SKM-1 treated with dmso at 0.1 percent for 144 hours (cell line): ENCODE measurements around the gene WDR45B.

ENCODE experiments used
- DNase-seq: peaks from one replicate; lab custom pipeline; 2025; ENCODE audit not compliant: unreplicated experiment; lab: John Stamatoyannopoulos, UW

Gene WDR45B

DNA sequence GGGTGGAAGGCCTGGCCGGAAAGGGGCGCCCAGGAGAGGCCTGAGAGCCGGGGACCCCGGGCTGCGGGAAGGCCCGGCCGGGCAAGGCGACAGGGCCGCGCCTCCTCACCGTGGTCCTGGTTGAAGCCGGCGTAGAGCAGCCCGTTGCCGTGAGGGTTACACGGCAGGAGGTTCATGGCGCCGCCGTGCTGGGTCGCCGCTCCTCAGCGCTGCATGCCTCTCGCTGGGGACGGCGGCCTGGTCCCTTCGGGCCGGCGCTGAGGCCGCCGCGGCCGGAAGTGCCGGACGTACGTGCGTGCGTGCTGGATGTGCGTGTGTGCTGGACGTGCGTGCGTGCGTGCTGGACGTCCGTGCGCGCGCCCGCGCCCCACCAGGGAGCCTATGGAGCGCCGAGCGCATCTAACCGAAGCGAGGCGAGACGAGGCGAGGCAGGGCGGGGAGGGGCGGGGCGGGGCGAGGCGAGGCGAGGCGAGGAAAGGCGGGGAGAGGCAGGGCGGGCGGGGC is at the start of gene WDR45B:
Gene WDR45B, minus strand, starts transcription at position 280 of the 504 bp plus-strand sequence. Its CDS starts 104 bp downstream, at position 176.
- peak; percentile 78 for DNase-seq

DNA sequence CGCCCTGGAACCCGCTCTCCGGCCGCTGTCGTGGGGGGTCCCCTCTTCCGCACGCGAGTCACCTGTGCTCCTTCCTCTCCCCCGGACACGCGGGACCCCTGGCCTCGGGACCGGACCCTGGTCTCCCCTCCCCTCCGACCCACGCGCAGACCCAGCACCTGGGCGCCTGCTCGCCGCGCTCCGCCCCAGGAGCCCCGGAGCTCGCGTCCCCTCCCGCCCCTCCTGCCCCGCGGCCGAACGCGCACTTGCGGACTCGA is 49.5 kb upstream of the WDR45B start:
- no peak for DNase-seq

DNA sequence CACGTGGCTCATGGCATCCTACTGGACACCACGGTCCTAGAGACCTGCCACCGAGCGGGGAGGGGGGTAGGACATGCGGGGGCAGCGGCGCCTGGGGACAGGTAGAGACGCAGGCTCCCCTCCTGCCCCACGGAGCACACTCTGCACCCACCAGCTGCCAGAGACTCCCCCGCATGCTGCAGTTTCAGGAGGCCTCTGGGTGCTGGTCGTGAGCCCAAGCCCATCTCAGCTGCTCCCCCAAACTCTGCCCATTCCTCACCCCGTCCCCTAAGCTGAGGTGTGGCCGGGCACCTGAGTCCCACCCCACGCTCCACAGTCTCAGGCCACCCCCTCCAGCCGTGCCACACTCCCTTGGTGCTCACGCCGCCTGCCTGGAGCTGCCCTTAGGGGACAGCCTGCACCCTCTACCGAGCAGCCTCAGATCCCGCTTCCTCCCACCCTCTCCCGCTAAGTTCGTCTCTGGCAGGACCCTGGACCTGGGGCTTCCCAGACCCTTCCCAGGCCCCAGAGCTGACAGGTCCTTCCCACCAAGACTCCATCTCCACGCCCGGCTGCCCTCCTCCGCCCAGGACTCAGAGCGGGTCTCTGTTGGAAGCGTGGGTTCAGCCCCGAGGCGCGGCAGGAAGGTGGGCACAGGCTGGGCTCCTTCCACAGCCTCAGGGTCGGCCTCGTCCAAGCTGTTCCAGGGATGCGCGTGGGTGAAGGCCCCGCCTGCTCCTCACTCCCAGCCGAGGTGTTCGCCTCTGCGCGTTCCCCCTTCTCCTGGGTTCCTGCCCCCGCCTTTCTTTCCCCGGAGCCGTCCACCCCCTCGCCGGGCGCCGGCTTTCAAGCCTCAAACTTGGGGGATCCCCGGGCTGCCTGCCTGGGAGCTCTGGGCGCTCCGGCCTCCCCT is 48.9 kb upstream of the WDR45B start:
- no peak for DNase-seq

DNA sequence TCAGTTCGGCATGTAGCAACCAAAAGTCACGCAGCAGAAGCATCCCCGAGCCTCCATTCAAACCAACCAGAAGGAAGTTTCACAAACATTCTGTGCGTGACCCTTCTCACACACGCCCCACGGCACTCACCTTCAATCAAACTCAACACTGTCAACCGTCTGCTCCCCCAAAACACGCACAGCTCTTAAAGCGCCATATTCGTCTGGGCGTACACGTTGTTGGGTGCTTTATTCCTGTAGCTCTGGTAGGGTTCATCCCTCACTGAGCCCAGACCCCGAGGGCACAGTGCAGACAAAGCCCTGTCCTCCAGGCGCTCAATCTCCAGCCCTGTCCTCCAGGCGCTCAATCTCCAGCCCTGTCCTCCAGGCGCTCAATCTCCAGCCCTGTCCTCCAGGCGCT is 48.0 kb upstream of the WDR45B start:
- DNase-seq = no peak

DNA sequence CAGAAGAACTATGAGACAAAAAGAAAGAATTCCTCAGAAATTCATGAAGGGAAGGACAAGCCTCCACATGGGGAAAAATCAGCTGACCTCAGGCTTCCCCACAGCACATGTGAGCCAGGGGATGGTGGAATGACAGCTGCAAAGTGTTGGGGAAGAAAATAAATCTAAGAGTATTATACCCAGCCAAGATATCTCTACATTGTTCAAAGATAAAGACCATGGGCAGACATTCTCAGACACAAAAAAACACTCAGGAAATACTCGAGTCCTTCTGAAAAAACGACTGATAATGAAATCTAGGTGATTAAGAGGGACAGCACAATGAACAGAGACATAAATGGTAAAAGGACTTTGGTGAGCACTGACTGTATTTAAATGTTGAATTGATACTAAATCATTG is 46.4 kb upstream of the WDR45B start:
- no peak for DNase-seq

DNA sequence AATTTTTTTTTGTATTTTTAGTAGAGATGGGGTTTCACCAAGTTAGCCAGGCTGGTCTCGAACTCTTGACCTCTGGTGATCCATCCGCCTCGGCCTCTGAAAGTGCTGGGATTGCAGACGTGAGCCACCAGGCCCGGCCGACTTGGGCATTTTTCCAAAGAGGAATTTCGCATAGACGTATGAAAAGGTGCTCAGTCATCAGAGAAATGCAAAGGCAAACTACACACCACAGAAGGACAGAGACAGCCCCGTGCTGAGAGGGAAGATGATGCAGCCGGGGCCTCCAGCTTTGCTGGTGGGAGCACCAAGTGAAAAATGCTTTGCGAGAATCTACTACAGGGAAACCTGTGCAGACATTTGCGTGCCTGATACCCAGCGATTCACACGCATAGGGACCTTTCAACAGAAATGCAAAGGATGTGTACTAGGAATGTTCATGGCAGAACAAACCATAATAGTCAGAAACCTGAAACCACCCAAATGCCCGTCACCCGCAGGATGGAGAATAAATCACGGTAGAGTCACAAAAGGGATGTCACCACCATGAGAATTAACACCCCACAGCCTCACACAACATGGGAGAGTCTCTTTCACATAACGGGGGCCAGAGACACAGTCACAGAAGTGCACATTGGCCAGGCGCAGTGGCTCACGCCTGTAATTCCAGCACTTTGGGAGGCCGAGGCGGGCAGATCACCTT is 45.1 kb upstream of the WDR45B start:
- DNase-seq = no peak

DNA sequence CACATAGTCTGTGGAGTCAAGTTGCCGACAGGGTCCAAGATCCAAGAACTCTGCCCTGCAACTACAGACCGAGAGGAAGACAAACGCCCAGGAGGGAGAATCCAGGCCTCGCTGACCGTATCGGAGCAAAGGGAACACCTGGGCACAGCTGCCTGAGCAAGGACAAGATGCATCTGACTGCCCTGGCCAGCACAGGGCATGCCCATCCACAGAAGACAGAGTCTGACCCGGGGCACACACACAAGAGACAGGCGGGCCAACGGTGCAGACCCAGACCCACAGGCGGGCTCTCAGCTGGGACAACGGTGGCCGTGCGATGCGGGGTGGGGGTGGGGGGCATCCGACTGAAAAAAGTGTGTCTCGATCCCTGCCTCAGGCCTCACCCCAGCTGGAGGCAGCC is 44.0 kb upstream of the WDR45B start:
- no peak for DNase-seq

DNA sequence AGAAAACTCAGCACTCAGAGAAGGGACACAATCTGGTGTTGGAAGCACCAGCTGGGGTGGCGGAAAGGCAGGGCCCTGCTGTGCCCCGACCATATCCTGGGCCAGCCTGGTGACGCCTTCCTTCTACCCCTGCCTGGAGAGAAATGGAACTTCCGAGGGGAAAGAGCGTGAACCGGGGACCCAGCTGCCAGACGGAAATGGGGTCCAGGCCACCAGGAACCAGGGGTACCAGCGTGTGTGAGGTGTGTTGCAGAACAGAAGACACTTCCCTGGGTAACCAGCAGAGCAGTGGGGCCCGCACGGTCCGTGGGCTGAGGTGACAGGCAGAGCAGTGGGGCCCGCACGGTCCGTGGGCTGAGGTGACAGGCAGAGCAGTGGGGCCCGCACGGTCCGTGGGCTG is 43.5 kb upstream of the WDR45B start:
- no peak for DNase-seq

DNA sequence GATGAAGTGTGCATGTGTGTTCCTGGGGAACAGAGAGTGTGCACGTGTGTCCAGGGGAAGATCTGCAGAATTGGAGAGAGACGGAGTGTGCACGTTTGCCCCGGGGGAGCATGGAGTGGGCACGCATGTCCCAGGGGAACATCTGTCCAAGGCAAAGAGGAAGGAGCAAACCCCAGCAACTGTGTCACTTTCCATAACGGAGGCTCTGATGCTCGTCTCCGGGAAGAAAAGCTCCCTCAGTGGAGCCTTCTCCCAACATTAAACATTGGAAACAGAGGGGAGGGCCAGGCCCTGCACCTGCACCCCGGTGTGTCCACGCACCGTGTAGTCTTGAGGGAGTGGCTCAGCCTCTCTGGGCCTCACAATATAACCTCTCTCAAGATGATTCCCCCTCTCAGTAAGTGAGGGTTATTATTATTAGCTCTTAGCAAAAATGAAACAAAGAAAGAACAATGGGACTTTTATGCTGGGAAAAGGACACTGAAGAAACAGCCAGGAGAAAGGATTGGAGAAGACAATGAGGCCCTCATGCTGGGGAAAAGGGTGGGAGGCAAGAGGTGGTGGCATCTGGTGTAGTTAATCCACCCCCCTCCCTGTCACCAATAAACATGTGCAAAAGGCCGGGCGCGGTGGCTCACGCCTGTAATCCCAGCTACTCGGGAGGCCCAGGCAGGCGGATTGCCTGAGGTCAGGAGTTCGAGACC is 42.7 kb upstream of the WDR45B start:
- no peak for DNase-seq

DNA sequence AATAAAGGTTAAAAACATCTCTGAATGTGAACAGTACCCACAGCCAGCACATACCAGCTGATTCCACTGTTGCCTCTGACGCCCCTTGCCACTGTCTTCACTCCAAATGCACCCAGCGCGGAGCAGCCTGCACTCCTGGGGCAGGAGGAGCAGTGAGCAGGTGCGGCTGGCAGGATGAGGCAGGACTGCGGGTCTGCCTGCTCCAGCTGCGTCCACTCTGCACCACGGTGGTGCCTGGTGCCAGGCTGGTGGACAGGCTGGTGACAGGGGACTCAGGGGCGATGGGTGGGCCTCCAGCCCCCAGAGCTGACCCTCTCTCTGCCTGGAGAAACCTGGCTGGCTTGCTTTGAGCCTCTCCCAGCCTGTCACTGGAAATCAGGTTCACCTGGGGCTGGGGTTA is 40.8 kb upstream of the WDR45B start:
- no peak for DNase-seq

DNA sequence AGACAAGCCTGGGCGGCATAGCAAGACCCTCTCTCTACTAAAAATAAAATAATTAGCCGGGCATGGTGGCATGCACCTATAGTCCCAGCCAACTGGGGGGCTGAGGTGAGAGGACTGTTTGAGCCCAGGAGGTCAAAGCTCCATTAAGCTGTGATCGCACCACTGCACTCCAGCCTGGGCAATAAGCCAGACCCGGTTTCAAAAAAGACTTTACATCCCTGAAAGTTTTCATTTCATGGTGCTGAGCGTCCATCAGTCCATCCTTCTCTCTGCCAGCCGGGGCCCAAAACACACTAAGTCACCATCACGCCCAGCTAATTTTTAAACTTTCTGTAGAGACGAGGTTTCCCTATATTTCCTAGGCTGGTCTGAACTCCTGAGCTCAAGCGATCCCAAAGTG is 39.6 kb upstream of the WDR45B start:
- DNase-seq = no peak

DNA sequence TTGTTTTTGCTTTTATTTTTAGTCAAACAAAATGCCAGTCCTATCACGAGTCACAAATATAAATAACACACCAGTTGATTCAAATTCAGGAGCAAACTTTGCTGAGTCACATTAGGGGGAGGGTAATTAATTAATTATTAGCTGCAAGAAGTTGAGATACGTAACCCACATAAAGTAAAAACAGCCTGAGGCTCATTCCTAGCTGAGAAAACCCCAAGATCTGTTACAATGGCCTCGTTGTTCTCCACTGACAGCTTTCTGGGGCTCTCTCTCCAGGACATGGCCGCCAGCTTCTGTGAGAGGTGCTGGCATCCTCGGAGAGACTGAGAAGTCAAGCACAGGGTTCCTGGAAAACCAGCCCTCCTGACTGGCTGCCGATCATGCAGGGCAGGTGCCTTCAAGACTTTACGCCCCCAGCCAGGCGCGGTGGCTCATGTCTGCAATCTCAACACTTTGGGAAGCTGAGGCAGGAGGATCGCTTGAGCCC is 39.2 kb upstream of the WDR45B start:
- DNase-seq = no peak

DNA sequence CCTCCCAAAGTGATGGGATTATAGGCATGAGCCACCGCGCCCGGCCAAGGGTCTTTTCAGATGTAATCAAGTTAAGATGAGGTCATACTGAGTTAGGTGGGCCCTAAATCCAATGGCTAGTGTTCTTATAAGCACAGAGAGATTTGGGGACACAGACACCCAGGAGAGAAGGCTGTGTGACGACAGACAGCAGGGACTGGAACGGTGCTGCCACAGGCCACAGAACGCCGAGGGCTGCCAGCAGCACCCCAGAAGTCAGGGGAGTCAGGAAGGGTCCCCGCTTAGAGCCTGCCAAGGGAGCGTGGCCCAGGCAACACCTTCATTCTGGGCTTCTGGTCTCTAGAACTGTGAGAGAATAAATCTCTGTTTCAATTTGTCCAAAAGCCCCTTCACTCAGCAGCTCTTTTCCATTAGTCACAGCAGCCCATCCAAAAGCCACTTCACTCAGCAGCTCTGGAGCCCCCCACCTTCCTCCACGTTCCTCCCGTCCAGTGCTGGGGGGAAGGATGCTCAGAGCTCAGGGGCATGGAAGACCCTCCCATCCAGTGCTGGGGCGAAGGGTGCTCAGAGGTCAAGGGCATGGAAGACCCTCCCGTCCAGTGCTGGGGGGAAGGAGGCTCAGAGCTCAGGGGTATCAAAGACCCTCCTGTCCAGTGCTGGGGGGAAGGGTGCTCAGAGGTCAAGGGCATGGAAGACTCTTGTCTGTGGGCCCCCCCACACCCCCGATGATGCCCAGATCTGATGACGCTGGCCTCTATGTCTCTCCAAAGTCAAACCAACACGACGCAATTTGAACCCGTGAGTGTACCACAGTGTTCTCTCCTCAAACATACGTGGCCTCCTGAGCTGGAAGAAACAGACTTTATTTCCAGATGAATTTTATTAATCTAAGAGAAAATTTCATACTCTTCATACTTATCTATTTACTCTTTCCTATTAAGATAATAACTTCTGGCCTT is 38.4 kb upstream of the WDR45B start:
- DNase-seq = no peak

DNA sequence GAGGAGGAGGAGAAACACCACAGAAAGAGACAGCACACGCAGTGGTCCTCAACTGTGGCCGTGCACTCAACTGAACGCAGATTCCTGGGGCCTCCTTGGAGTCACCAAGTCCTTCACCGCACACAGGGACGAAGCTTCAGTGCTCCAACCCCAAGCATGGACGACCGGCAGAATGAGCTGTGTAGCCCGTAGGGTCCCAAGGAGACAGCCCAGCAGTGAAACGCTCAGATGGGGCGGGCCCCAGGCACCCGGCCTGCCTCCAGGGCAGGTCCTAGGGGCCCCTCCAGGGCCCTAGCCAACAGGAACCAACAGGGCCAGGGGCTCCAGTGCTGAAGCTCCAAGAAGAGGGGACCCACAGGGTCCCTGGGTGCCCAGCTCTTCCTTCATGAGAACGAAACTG is 37.0 kb upstream of the WDR45B start:
- no peak for DNase-seq

DNA sequence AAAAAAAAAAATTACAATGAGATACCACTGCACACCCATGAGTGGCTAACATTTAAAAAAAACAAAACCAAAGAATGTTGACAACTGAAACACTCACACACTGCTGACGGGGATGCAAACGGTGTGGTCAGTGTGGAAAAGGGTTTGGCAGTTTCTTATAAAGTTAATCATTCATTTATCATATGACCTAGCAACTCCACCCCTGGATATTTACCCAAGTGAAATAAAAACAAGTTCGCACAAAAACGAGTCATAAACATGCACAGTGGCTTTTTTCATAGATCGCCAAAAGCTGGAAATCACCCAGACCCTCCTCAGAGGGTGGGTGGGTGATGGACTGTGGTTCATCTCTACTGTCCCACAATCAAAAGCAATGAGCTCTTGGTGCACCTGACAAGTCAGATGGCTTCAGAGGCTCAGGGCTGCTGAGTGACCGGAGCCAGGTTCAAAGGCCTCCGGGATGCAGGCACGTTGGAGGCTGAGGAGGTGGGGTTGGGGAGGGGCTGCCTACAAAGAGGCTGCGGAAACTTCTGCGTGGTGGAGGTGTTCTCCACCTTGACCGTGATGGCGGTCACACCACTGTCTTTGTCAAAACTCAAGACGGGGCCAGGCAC is 36.1 kb upstream of the WDR45B start:
- no peak for DNase-seq

DNA sequence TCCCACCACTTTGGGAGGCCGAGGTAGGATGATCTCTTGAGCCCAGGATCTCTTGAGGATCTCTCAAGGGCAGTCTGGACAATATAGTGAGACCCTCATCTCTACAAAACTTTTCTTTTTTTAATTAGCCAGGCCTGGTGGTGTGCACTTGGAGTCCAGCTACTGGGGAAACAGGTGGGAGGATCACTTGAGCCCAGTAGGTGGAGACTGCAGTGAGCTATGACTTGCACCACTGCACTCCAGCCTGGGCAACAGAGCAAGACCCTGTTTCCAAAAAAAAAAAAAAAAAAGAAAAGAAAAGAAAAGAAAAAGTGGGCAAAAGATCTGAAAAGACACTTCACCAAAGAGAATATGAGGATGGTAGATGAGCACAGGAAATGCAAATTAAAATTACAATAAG is 35.3 kb upstream of the WDR45B start:
- DNase-seq = no peak

DNA sequence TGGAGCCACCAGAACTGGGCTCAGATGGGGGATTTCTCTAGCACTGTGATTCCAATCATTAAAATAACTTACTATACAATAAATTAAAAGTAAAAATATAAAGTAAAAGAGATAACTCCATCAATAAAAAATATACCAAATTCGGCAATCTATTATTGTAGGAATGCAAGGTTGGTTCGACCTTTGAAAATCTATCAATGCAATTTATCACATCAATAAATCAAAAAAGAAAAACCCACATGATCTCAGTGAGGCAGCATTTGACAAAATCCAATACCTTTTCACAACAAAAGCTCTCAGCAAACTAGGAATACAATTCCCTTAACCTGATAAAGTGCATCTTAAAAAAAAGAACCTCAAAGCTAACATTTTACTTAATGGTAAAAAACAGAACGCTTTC is 33.3 kb upstream of the WDR45B start:
- DNase-seq = no peak

DNA sequence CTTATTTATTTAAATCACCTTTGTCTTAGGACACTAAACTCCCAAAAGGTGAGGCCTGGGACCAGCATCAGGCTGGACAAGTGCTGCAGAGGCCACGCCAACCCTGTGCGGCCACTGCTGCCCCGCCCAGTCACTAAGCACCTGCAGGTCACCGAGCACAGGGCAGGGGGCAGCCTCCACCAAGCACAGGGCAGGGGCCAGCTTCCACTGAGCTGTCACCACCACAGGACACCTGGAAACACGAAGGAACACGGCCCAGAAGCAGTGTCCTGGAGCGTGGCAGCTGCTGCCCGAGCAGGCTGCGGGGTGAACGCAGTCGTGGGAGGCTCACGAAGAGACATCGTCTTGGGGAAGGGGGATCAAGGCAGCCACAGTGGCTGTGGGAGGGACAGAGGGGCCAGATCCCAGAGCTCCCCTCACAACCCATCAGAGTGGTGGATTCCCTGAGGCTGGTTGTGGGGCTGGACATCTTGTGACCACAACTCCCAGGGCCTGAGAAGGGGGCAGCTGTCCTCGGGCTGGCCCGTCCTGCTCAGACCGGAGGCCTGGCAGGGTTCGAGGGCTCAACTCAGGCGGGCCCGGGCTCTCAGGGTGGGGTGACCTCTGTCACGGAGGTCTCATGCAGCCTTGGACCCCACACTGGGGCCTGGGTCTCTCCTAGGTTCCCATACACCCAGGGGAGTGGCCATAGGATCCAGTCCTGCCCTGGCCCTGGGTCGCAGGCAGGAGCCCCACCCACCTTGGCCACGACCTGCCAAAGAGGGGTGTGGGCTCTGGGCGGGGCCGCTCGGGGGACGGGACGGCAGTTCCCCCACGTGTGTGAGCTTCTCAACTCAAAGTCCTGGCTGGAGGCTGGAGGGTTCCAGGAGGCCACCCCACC is 31.6 kb upstream of the WDR45B start:
- no peak for DNase-seq

DNA sequence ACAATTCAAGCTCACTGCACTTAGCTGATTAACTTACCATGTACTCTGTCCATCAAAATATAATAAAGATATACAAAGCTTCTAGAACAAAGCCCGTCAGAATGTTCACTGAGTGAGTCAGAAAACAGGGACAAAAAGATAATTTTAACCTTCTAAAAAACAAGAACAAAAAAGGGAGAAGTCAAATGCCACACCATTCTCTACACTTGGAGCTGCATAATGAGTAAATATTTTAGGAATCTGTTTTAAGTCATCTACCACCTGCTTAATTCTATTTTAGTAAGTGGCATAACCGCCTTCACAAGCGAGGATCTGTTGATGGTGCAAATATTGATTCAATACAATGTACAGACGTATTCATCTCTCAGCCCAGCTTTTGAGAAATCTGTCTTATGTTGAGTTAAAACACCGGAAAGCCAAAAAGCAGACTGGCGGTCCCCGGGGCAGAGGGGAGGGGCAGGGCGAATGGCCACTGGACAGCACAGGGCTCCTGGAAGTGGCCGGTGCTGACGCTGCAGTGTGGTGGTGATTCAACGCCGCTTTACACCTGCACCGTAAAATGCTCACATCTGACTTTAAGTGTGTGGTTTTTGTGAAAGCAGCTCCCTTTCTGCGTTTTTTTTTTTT is 30.1 kb upstream of the WDR45B start:
- no peak for DNase-seq
